Left lung (tissue), 10 donors: ENCODE data around the gene HGFAC. TPM values are rescaled to one million over a fixed set of nuclear protein-coding genes. Genes with fewer than 3 reads are reported as not detected.
"Not testable (repeated sequence)": the region's sequence is repeated elsewhere in the genome, so short reads cannot be mapped to it uniquely, and the experiment has no call there.

Source experiments
- ATAC-seq: fragments of 200-7000 bp; cut with Tn5 transposase; one replicate; pipeline ENCODE4 v1.9.1; 2020; ENCODE audit warnings: moderate library complexity
- DNase-seq, 4 donors: peaks; one replicate each; pipeline ENCODE4 v3.0.0-alpha.2; 2013 to 2020
- H3K27ac ChIP-seq, 2 donors: fragments of 200-600 bp; sonication (generic) in 1 of 2; one replicate each; pipeline versions ENCODE4 v1.5.0 to v1.8.0; 2020 to 2021
- H3K27me3 ChIP-seq, 2 donors: fragments of 200-600 bp; sonication (generic) in 1 of 2; one replicate each; pipeline versions ENCODE4 v1.5.0 to v1.8.0; 2020 to 2021
- H3K36me3 ChIP-seq, 2 donors: fragments of 200-600 bp; sonication (generic) in 1 of 2; one replicate each; pipeline versions ENCODE4 v1.5.0 to v1.8.0; 2020 to 2021
- H3K4me1 ChIP-seq, 2 donors: fragments of 200-600 bp; one replicate each; pipeline ENCODE4 v1.8.0; 2021
- H3K4me3 ChIP-seq, 2 donors: fragments of 200-600 bp; sonication (generic) in 1 of 2; one replicate each; pipeline versions ENCODE4 v1.5.0 to v1.8.0; 2020 to 2021; ENCODE audit warnings: mild to moderate bottlenecking in 1 of 2
- H3K9me3 ChIP-seq, 2 donors: fragments of 200-600 bp; sonication (generic) in 1 of 2; one replicate each; pipeline versions ENCODE4 v1.5.0 to v1.8.0; 2020 to 2021
- intact Hi-C, 2 donors: fragments of 100-400 bp; cut with DNase I; formaldehyde crosslinking; loops; one replicate each; pipeline versions ENCODE4 v1.11.2 to v1.14.2; 2022
- polyA plus RNA-seq, 6 donors: library from polyadenylated mRNA; unstranded; fragments of 120-200 nt; gene quantifications; one replicate each; pipeline ENCODE4 v1.2.1, GENCODE V29; 2013; ENCODE audit not compliant: insufficient read length in 6 of 6
- total RNA-seq, 2 donors: library from RNA; stranded (reverse); fragmentation: NEBNext Ultra II Directional; extraction: Animal tissue kit (Norgen Biotek cat#: 25700); gene quantifications; one replicate each; pipeline ENCODE4 v1.2.1, GENCODE V29; 2021
- TF ChIP-seq, protein P1 (sequence below), 2 donors: fragments of 200-600 bp; sonication (generic) in 1 of 2; IDR thresholded peaks; one replicate each; pipeline versions ENCODE4 v1.5.0 to v1.8.0; 2021; ENCODE audit warnings: antibody characterized with exemption in 2 of 2
- donor health status: DM: no; HTN: yes; CAD: no.
- donor health status: DM: no; HTN: no; CAD: no.

HGFAC gene
- total and polyA plus RNA-seq, 8 donors, result 0.32 to 1.5 (median 0.72) TPM; not detected in 1

- Histone ChIP-seq H3K27me3 (no peaks in the 10 kb centered on the region), H3K36me3 (no peaks in the 10 kb centered on the region), H3K4me1 (no peaks in the 10 kb centered on the region), H3K9me3 (no peaks in the 10 kb centered on the region), H3K4me3 (no peak overlapping the region), H3K27ac (no peak overlapping the region)
- TF ChIP-seq, protein P1, sequence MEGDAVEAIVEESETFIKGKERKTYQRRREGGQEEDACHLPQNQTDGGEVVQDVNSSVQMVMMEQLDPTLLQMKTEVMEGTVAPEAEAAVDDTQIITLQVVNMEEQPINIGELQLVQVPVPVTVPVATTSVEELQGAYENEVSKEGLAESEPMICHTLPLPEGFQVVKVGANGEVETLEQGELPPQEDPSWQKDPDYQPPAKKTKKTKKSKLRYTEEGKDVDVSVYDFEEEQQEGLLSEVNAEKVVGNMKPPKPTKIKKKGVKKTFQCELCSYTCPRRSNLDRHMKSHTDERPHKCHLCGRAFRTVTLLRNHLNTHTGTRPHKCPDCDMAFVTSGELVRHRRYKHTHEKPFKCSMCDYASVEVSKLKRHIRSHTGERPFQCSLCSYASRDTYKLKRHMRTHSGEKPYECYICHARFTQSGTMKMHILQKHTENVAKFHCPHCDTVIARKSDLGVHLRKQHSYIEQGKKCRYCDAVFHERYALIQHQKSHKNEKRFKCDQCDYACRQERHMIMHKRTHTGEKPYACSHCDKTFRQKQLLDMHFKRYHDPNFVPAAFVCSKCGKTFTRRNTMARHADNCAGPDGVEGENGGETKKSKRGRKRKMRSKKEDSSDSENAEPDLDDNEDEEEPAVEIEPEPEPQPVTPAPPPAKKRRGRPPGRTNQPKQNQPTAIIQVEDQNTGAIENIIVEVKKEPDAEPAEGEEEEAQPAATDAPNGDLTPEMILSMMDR (IDR thresholded peaks at IDR 0.05), result no peak
- DNase-seq, result no peak
- intact Hi-C loops, result no loop called here
- no peak for ATAC-seq
Observed at GRCh38 chr4:3407930-3408792, 33.6 kb upstream of the HGFAC start.

DNA sequence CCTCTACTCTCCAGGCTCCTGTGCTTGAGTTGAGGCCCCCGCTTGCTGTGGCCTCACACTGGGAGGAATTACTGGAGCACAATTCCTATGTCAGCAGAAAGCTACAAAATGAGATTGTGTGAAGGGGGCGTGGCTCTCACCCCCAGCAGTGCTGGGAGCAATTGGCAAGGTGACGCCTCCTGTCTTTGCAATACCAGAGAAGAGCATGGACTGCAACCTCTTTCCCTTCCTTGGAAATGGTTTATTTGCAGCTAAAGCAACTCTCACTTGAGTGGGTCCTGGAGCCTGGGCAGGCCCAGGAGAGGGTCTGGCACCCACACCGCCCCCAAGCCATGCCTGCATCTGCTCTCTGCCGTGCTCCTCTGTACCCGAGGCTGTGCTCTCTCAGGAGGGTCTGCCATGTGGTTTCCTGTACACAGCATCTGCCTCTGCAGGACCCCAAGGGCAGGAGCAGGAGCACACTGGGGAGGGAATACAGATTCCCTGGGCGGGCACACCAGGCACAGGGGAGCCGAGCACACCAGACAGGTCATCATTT, 32.9 kb upstream of the HGFAC start:
- Histone ChIP-seq H3K27me3 (no peaks in the 10 kb centered on the region), H3K9me3 (no peaks in the 10 kb centered on the region), H3K27ac (no peak overlapping the region), H3K4me1 (no peaks in the 10 kb centered on the region), H3K36me3 (no peaks in the 10 kb centered on the region), H3K4me3 (no peak overlapping the region)
- ATAC-seq (no peak), DNase-seq (no peak)
- intact Hi-C loops, result no loop called here
- TF ChIP-seq, protein P1 (IDR thresholded peaks at IDR 0.05), result no peak

- TF ChIP-seq, protein P1 (IDR thresholded peaks at IDR 0.05), result no peak
- H3K27me3 ChIP-seq, result no peaks in the 10 kb centered on the region
- ATAC-seq (no peak), DNase-seq (no peak)
- intact Hi-C loops, result no loop called here
- H3K27ac ChIP-seq, result no peak overlapping the region
- H3K4me3 ChIP-seq, result no peak overlapping the region
- H3K9me3 ChIP-seq, result no peaks in the 10 kb centered on the region
- no peaks in the 10 kb centered on the region for H3K36me3 ChIP-seq
- no peaks in the 10 kb centered on the region for H3K4me1 ChIP-seq
Observed at GRCh38 chr4:3409571-3410091, 32.1 kb upstream of the HGFAC start.

DNA sequence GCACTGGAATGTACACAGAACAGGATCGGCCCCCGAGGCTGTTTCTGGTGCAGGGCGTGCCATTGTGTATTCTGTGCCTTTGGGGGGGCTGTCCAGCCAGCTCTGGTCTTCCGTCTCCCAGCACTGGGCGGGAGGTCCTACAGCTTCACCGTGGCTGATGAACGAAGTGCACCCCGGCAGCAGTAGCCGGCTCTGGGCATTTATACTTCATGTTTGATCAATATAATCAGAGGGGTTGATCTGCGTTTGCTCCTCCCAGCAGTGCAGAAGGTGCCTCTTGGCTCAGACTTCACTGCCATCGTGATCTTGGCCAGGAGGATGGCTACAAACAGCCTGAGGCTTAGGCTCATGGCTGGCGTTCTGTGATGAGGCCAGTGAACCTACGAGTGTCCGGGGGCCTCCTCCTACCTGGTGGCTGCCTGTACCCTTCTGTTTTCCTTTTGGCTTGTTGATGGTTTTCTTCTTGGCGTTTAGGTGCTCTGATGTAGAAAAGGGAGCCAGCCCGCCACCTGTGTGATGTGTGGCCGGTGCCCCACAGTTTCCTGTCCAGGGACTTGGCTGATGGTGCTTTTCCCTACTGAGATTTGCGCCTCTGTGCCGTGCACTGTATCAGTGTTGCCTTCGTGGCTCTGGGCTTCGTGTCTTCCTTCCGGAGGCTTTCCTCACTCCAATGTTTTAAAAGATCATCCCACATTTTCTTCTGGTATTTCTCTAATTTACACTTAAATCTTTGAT, 31.2 kb upstream of the HGFAC start:
- Histone ChIP-seq H3K36me3 (peaks cover 0 to 3% of the 10 kb centered on the region in 2 donors), H3K9me3 (no peaks in the 10 kb centered on the region), H3K4me3 (no peak overlapping the region), H3K27ac (no peak overlapping the region), H3K27me3 (no peaks in the 10 kb centered on the region), H3K4me1 (no peaks in the 10 kb centered on the region)
- DNase-seq (no peak), ATAC-seq (no peak)
- TF ChIP-seq, protein P1 (IDR thresholded peaks at IDR 0.05), result no peak
- intact Hi-C loops, result no loop called here

DNA sequence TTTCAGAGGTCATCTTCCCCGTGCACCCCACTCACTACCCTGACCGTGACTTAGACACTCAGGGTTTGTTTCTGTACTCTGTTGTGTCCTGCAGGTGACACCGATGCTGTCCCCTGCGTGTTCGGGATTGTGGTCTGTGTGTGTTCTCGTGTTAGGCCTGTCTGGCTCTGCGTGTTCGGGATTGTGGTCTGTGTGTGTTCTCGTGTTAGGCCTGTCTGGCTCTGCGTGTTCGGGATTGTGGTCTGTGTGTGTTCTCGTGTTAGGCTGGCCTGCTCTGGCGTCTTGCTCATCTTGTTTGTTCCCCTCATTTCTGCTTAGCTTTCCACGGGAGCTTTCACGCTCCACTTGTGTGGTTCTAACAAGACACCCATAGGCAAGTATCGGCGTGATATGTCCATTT, 30.6 kb upstream of the HGFAC start:
- H3K27ac ChIP-seq, H3K36me3 ChIP-seq, intact Hi-C loops, H3K27me3 ChIP-seq, H3K4me1 ChIP-seq, DNase-seq, ATAC-seq, H3K4me3 ChIP-seq, H3K9me3 ChIP-seq: not testable (repeated sequence)
